Testis (tissue), 3 donors: Measurements from ENCODE around the gene MARCOL. TPM values are rescaled to one million over a fixed set of nuclear protein-coding genes. Genes with fewer than 3 reads are reported as not detected.

ENCODE experiments used
- DNase-seq: peaks from one replicate; pipeline ENCODE4 v3.0.0-alpha.2; 2019
- H3K27ac ChIP-seq, 2 donors: fragments of 200-600 bp; sonication (generic); one replicate each; pipeline ENCODE4 v1.5.1; 2019
- H3K27me3 ChIP-seq: fragments of 200-600 bp; sonication (generic); one replicate; pipeline ENCODE4 v1.5.1; 2019
- H3K36me3 ChIP-seq: fragments of 200-600 bp; sonication (generic); one replicate; pipeline ENCODE4 v1.5.1; 2017; ENCODE audit warnings: low read depth; ENCODE audit errors: missing control alignments
- H3K4me1 ChIP-seq: fragments of 200-600 bp; sonication (generic); one replicate; pipeline ENCODE4 v1.5.1; 2019
- H3K4me3 ChIP-seq, 2 donors: fragments of 200-600 bp; sonication (generic); one replicate each; pipeline ENCODE4 v1.5.1; 2017 to 2019
- H3K9me3 ChIP-seq: fragments of 200-600 bp; sonication (generic); one replicate; pipeline ENCODE4 v1.5.1; 2017
- CTCF ChIP-seq, 3 experiments: fragments of 450-650 bp in 2 of 3; fragments of 200-600 bp in 1 of 3; sonication (generic) in 1 of 3; IDR thresholded peaks; one replicate each; pipeline ENCODE4 v1.5.1; 2016 to 2019; ENCODE audit warnings: antibody characterized with exemption in 3 of 3, mild to moderate bottlenecking in 2 of 3, moderate library complexity in 1 of 3
- POLR2A ChIP-seq: fragments of 450-650 bp; IDR thresholded peaks from one replicate; pipeline ENCODE4 v1.6.1; 2017; ENCODE audit warnings: antibody characterized with exemption, mild to moderate bottlenecking, moderate library complexity
- WGBS, 2 donors: methylation state at CpG; one replicate each; pipeline ENCODE4 v1.1.5; 2018; 5-methylcytosine and 5-hydroxymethylcytosine counted together
- intact Hi-C: fragments of 100-400 bp; cut with DNase I; formaldehyde crosslinking; loops from one replicate; pipeline ENCODE4 v1.15.1; 2023; ENCODE audit warnings: low total_unique reads
- polyA plus RNA-seq: library from polyadenylated mRNA; stranded (reverse); fragments of 350-450 nt; fragmentation: Illumina TruSeq; extraction: RNeasy Lipid Tissue Mini Kit (QIAGEN cat#74804); gene quantifications from one replicate; pipeline ENCODE4 v1.2.3, GENCODE V29; 2014; ENCODE audit warnings: low read depth, low replicate concordance; ENCODE audit not compliant: insufficient read depth
- total RNA-seq, 2 donors: library from RNA; depleted of rRNA; stranded (reverse); fragments of >200 nt; gene quantifications; one replicate each; pipeline ENCODE4 v1.2.3, GENCODE V29; 2016

MARCOL gene
- total and polyA plus RNA-seq, 3 donors from 2014 or later: not detected

GRCh38 chr5:148208226-148208625 lies 30.1 kb upstream of the MARCOL start:
- intact Hi-C loops: no loop called here
- Histone ChIP-seq H3K4me1 (no peaks in the 10 kb centered on the region), H3K9me3 (no peaks in the 10 kb centered on the region), H3K4me3 (no peak overlapping the region), H3K27ac (no peak overlapping the region), H3K27me3 (no peaks in the 10 kb centered on the region), H3K36me3 (no peaks in the 10 kb centered on the region)
- TF ChIP-seq CTCF (IDR thresholded peaks at IDR 0.05) (no peak), POLR2A (no peak)
- DNase-seq: no peak

DNA sequence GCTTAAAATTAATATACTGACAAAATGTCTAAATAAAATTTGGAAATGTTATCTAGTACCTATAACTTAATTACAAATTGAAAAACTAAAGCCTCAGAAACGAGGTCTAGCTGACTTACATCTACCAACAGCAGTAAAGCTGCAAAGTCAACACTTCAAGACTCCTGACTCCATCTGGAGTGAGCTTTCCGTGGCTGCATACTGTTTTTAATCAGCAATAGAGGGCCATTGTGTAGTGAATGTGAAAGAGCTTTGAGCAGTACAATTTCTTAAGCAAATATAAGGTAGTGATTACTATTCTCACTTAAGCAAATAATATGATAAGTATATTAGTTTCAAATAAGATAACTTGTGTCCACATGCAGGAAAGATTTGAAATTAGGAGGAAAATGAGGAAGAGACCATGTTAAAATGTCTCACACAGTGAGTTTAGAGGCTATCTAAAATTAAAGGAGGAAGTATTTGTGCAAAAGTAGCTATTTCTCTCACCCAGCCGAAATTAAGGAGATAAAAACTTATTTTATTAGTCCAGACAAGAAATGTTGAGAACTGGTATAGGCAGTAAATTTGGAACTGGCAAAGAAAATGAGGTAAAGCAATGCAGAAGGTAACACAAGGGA lies 29.1 kb upstream of the MARCOL start:
- 45 to 48% methylated on average over 3 of the region's 3 CpGs for WGBS, 2 donors

DNA sequence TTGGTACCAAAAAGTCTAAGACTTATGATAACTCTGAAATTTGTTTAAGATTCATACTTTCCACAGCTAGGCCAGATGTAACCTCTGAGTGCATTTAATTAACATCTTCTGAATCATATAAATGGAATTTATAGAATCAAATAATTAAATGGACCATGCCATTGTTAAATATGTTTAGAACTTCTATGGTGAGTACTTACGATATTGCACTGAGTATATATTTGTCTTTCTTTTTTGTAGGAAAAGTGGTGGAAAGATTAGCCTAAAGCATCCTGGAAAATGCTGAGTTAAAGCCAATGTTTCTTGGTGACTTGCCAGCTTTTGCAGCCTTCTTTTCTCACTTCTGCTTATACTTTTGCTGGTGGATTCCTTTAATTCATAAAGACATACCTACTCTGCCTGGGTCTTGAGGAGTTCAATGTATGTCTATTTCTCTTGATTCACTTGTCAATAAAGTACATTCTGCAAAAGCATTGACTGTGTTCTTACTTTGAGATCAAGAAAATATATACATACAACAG lies 23.6 kb upstream of the MARCOL start:
- WGBS, 2 donors: 82 to 88% methylated on average over 1 of the region's 1 CpG
- Histone ChIP-seq H3K27me3 (no peaks in the 10 kb centered on the region), H3K36me3 (no peaks in the 10 kb centered on the region), H3K4me3 (no peak overlapping the region), H3K27ac (no peak overlapping the region), H3K4me1 (no peaks in the 10 kb centered on the region), H3K9me3 (no peaks in the 10 kb centered on the region)
- intact Hi-C loops: no loop called here
- no peak for DNase-seq
- no peak for TF ChIP-seq CTCF (IDR thresholded peaks at IDR 0.05)
- no peak for TF ChIP-seq POLR2A

More for the DNA sequence above, 29.1 kb upstream of the MARCOL start:
- intact Hi-C loops: no loop called here
- Histone ChIP-seq H3K4me1 (no peaks in the 10 kb centered on the region), H3K27ac (no peak overlapping the region), H3K36me3 (no peaks in the 10 kb centered on the region), H3K4me3 (no peak overlapping the region), H3K27me3 (no peaks in the 10 kb centered on the region), H3K9me3 (no peaks in the 10 kb centered on the region)
- DNase-seq: no peak
- TF ChIP-seq CTCF (IDR thresholded peaks at IDR 0.05): no peak
- TF ChIP-seq POLR2A: no peak

- Histone ChIP-seq H3K36me3 (no peaks in the 10 kb centered on the region), H3K27ac (no peak overlapping the region), H3K4me1 (no peaks in the 10 kb centered on the region), H3K9me3 (no peaks in the 10 kb centered on the region), H3K4me3 (no peak overlapping the region), H3K27me3 (no peaks in the 10 kb centered on the region)
- DNase-seq: no peak
- TF ChIP-seq POLR2A: no peak
- TF ChIP-seq CTCF (IDR thresholded peaks at IDR 0.05): no peak
- 79 to 86% methylated on average over 6 of the region's 6 CpGs for WGBS, 2 donors
- intact Hi-C loops: no loop called here
Measured at GRCh38 chr5:148221508-148221907, 16.8 kb upstream of the MARCOL start.

DNA sequence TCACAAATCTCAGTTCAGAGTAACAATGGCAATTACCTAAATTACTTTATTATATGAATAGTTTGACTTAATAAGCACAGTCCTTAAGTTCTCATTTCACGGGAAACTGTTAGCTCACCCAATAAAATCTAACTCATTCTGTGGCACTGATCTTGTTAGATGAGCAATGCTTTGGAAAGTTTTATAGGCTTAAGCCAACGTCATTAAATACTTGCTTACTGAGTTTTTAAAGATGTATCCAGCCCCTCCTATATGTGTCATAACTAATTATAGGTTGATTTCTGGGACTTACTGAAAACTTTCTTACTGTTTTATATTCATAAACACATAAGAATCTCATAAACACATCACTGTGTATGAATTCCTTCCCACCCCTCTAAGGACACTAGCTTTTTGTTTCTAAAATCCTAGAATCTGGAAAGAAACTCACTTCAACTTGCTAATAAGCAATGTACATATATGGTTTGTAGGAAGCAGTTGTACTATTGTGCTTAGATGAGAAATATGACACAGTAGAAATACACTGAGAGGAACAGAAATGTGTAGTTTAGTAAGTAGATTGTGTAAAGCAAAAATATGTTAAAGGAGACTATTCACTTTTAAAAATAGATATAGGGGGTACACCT lies 14.1 kb upstream of the MARCOL start:
- no peak for DNase-seq
- Histone ChIP-seq H3K36me3 (no peaks in the 10 kb centered on the region), H3K27me3 (no peaks in the 10 kb centered on the region), H3K27ac (no peak overlapping the region), H3K4me1 (no peaks in the 10 kb centered on the region), H3K9me3 (no peaks in the 10 kb centered on the region), H3K4me3 (no peak overlapping the region)
- intact Hi-C loops: no loop called here
- 81 to 86% methylated on average over 2 of the region's 2 CpGs for WGBS, 2 donors
- TF ChIP-seq CTCF (IDR thresholded peaks at IDR 0.05) (no peak), POLR2A (no peak)
